Tibial nerve (tissue), 4 donors: ENCODE measurements around the gene DCAF11.

Experiments
- EP300 ChIP-seq, 2 donors: sonication (generic); formaldehyde crosslinking; IDR thresholded peaks; one replicate each; pipeline ENCODE4 v1.6.1; 2017; ENCODE audit warnings: antibody characterized with exemption in 2 of 2, mild to moderate bottlenecking in 1 of 2
- POLR2A ChIP-seq, 2 donors: fragments of 450-650 bp; IDR thresholded peaks; one replicate each; pipeline ENCODE4 v1.6.1; 2017; ENCODE audit warnings: antibody characterized with exemption in 2 of 2, mild to moderate bottlenecking in 2 of 2, moderate library complexity in 2 of 2
- TF ChIP-seq, protein P1 (sequence below), 5 experiments: fragments of 200-600 bp in 3 of 5; fragments of 450-650 bp in 2 of 5; sonication (generic) in 3 of 5; IDR thresholded peaks; one replicate each; pipeline ENCODE4 v1.5.1; 2016 to 2019; ENCODE audit warnings: antibody characterized with exemption in 5 of 5, mild to moderate bottlenecking in 3 of 5, moderate library complexity in 2 of 5

DNA sequence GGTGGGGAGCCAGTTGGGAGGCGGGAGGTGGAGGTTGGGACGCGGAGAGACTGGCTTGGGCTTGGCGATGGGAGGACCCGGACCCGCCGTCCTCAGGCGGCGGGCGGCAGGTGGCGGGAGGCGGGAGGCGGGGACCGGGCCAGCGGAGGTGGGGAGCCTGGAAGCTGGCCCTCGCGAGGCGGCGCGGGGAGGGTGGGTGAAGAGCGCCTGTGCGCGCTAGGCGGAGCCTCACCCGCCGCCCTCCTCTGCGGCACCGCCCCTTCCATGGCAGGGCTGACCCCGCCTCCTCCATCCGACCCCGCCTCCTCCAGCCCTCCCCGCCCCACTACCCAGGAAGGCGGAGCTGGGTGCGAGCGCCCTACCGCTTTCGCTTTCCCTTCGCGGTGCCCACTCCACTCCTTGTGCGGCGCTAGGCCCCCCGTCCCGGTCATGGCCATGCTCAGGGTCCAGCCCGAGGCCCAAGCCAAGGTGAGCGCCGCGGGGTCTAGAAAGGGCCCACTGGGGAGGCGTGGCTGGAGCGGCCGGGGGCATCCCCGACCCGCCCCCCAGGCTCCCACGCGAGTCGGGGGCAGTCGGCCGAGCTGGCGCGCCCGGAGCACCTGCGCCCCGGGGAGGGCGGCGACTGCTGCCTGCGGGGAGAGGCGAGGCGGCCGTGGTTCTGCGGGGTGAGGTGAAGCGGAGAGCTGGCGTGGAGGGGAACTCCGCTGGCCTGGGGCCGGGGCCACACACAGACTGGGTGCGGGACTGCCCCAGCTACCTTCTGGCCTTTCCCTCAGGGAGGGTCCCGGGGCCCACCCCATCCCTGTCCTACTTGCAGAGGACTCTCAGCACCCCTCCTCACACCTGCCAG is 21.5 kb downstream of the DCAF11 start, which contains the start of gene PSME1:
- TF ChIP-seq EP300 (IDR thresholded peaks at IDR 0.05): peak; percentile 52 to 90
- TF ChIP-seq, protein P1, sequence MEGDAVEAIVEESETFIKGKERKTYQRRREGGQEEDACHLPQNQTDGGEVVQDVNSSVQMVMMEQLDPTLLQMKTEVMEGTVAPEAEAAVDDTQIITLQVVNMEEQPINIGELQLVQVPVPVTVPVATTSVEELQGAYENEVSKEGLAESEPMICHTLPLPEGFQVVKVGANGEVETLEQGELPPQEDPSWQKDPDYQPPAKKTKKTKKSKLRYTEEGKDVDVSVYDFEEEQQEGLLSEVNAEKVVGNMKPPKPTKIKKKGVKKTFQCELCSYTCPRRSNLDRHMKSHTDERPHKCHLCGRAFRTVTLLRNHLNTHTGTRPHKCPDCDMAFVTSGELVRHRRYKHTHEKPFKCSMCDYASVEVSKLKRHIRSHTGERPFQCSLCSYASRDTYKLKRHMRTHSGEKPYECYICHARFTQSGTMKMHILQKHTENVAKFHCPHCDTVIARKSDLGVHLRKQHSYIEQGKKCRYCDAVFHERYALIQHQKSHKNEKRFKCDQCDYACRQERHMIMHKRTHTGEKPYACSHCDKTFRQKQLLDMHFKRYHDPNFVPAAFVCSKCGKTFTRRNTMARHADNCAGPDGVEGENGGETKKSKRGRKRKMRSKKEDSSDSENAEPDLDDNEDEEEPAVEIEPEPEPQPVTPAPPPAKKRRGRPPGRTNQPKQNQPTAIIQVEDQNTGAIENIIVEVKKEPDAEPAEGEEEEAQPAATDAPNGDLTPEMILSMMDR (IDR thresholded peaks at IDR 0.05): peak in 1 of 5 experiments; percentile 19
- TF ChIP-seq POLR2A (IDR thresholded peaks at IDR 0.05): peak; percentile 10 to 73
